Spleen (tissue), 7 donors: ENCODE results near the gene PTX3.

Experiments used
- POLR2A ChIP-seq, 3 donors: fragments of 450-650 bp; IDR thresholded peaks; one replicate each; pipeline ENCODE4 v1.5.1; 2017; ENCODE audit warnings: antibody characterized with exemption in 3 of 3, mild to moderate bottlenecking in 1 of 3
- POLR2AphosphoS5 ChIP-seq, 3 donors: sonication (generic); formaldehyde crosslinking; IDR thresholded peaks; one replicate each; pipeline ENCODE4 v1.5.1; 2017; ENCODE audit warnings: antibody characterized with exemption in 3 of 3
- TF ChIP-seq, protein P1 (sequence below), 11 experiments: fragments of 200-600 bp in 7 of 11; fragments of 450-650 bp in 4 of 11; sonication (generic) in 4 of 11; IDR thresholded peaks in 8 of 11; conservative IDR thresholded peaks in 3 of 11; 1 replicate in 7 of 11; 2 replicates in 4 of 11; pipeline versions ENCODE4 v1.4.0 to v1.8.0; 2016 to 2021; ENCODE audit warnings: antibody characterized with exemption in 11 of 11, inconsistent platforms in 4 of 11, mild to moderate bottlenecking in 1 of 11
- donor health status: DM: no; HTN: no; CAD: no; lungs with moderate emphysema.
- donor health status: DM: no; HTN: no; CAD: no.
- donor health status: DM: no; HTN: no; CAD: no.

DNA sequence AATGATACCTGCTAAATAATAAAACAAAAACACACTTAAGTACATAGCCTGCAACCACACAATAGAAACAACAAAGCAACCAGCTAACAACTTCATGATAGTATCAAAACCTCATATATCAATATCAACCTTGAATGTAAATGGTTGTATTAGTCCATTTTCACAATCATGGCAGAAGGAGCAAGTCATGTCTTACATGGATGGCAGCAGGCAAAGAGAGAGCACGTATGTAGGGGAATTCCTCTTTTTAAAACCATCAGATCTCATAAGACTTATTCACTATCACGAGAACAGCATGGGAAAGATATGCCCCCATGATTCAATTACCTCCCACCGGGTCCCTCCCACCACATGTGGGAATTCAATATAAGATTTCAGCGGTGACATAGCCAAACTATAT lies 44.5 kb upstream of the PTX3 start:
- TF ChIP-seq, protein P1, sequence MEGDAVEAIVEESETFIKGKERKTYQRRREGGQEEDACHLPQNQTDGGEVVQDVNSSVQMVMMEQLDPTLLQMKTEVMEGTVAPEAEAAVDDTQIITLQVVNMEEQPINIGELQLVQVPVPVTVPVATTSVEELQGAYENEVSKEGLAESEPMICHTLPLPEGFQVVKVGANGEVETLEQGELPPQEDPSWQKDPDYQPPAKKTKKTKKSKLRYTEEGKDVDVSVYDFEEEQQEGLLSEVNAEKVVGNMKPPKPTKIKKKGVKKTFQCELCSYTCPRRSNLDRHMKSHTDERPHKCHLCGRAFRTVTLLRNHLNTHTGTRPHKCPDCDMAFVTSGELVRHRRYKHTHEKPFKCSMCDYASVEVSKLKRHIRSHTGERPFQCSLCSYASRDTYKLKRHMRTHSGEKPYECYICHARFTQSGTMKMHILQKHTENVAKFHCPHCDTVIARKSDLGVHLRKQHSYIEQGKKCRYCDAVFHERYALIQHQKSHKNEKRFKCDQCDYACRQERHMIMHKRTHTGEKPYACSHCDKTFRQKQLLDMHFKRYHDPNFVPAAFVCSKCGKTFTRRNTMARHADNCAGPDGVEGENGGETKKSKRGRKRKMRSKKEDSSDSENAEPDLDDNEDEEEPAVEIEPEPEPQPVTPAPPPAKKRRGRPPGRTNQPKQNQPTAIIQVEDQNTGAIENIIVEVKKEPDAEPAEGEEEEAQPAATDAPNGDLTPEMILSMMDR (IDR thresholded peaks at IDR 0.05 in 8 of 11, conservative IDR thresholded peaks at IDR 0.05 in 3 of 11): no peak
- TF ChIP-seq POLR2AphosphoS5 (IDR thresholded peaks at IDR 0.05): no peak
- TF ChIP-seq POLR2A (IDR thresholded peaks at IDR 0.05): no peak
